Activated CD8-positive, alpha-beta T cell treated with anti-CD3 and anti-CD28 coated beads for 36 hours (primary cell): ENCODE results near the gene CC2D2A. TPM values are rescaled to one million over a fixed set of nuclear protein-coding genes. Genes with fewer than 3 reads are reported as not detected.

Experiments used
- ATAC-seq: fragments of 200-7000 bp; cut with Tn5 transposase; one replicate; pipeline ENCODE4 v1.10.0; 2021; ENCODE audit warnings: mild to moderate bottlenecking, moderate library complexity
- CTCF ChIA-PET: fragments of 350-600 bp; sonication (Branson Sonifier 250); formaldehyde crosslinking; loops from one replicate; lab custom pipeline; 2021; ENCODE audit warnings: antibody characterized with exemption; lab: Charles Lee
- POLR2A ChIA-PET: fragments of 350-600 bp; sonication (Branson Sonifier 250); formaldehyde crosslinking; loops from one replicate; lab custom pipeline; 2021; ENCODE audit warnings: antibody characterized with exemption; lab: Charles Lee
- DNase-seq: peaks from one replicate; pipeline ENCODE4 v3.0.0-alpha.2; 2020
- H3K27ac Mint-ChIP-seq: one replicate; pipeline ENCODE4 v1.8.0; 2021; ENCODE audit warnings: mild to moderate bottlenecking, mixed read lengths
- H3K27me3 Mint-ChIP-seq: one replicate; pipeline ENCODE4 v1.8.0; 2021; ENCODE audit warnings: mixed read lengths
- H3K36me3 Mint-ChIP-seq: one replicate; pipeline ENCODE4 v1.8.0; 2021; ENCODE audit warnings: low read depth, mixed read lengths
- H3K4me1 Mint-ChIP-seq: one replicate; pipeline ENCODE4 v1.8.0; 2021; ENCODE audit warnings: low read depth, mixed read lengths
- H3K4me3 Mint-ChIP-seq: one replicate; pipeline ENCODE4 v1.8.0; 2021; ENCODE audit warnings: mild to moderate bottlenecking, moderate library complexity, mixed read lengths
- H3K9me3 Mint-ChIP-seq: one replicate; pipeline ENCODE4 v1.8.0; 2021; ENCODE audit warnings: mixed read lengths
- intact Hi-C: fragments of 100-400 bp; cut with micrococcal nuclease; formaldehyde crosslinking; loops from one replicate; pipeline ENCODE4 v1.10.0; 2022
- total RNA-seq, 2 experiments: library from RNA; stranded (reverse); gene quantifications; one replicate each; pipeline ENCODE4 v1.2.3, GENCODE V29; 2021
- TF ChIP-seq, protein P1 (sequence below): fragments of 200-600 bp; IDR thresholded peaks from one replicate; pipeline ENCODE4 v1.8.0; 2022; ENCODE audit warnings: antibody characterized with exemption, mild to moderate bottlenecking

Gene CC2D2A
- total RNA-seq, 2 experiments from 2014 or later: not detected

DNA sequence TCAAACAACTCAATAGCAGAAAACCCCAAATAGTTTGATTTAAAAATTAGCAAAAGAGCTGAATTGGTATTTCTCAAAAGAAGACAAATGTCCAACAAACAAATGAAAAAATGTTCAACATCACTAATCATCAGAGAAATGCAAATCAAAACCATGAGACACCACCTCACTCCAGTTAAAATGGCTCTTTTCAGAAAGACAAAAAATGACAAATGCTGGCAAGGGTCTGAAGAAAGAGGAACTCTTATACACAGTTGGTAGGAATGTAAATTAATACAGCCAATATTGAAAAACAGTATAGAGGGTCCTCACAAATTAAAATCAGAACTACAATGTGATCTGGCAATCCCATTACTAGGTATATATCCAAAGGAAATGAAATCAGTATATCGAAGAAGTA, 115.1 kb downstream of the CC2D2A start:
- H3K9me3 Mint-ChIP-seq: no peaks in the 10 kb centered on the region
- no peak overlapping the region for H3K4me3 Mint-ChIP-seq
- TF ChIP-seq, protein P1, sequence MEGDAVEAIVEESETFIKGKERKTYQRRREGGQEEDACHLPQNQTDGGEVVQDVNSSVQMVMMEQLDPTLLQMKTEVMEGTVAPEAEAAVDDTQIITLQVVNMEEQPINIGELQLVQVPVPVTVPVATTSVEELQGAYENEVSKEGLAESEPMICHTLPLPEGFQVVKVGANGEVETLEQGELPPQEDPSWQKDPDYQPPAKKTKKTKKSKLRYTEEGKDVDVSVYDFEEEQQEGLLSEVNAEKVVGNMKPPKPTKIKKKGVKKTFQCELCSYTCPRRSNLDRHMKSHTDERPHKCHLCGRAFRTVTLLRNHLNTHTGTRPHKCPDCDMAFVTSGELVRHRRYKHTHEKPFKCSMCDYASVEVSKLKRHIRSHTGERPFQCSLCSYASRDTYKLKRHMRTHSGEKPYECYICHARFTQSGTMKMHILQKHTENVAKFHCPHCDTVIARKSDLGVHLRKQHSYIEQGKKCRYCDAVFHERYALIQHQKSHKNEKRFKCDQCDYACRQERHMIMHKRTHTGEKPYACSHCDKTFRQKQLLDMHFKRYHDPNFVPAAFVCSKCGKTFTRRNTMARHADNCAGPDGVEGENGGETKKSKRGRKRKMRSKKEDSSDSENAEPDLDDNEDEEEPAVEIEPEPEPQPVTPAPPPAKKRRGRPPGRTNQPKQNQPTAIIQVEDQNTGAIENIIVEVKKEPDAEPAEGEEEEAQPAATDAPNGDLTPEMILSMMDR: no peak
- CTCF ChIA-PET: no interaction called here
- POLR2A ChIA-PET: no interaction called here
- no peaks in the 10 kb centered on the region for H3K27me3 Mint-ChIP-seq
- no peaks in the 10 kb centered on the region for H3K36me3 Mint-ChIP-seq
- ATAC-seq (no peak), DNase-seq (no peak)
- H3K4me1 Mint-ChIP-seq: no peaks in the 10 kb centered on the region
- intact Hi-C loops: no loop called here
- H3K27ac Mint-ChIP-seq: no peak overlapping the region

DNA sequence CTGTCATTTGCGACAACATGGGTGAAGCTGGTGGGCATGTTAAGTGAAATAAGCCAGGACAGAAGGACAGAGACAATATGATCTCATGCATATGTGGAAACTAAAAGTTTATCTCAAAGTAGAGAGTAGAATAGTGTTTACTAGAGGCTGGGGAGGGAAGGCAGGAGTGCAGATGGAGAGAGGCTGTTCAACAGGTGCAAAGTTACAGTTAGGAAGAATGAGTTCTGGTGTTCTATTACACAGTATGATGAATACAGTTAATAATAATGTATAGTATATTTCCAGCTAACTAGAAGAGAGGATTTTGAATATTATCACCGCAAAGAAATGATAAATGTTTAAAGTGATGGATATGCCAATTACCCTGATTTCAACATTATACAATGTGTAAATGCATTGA, 115.6 kb downstream of the CC2D2A start:
- TF ChIP-seq, protein P1: no peak
- ATAC-seq (no peak), DNase-seq (no peak)
- H3K4me3 Mint-ChIP-seq: no peak overlapping the region
- no peaks in the 10 kb centered on the region for H3K27me3 Mint-ChIP-seq
- no peaks in the 10 kb centered on the region for H3K9me3 Mint-ChIP-seq
- H3K36me3 Mint-ChIP-seq: no peaks in the 10 kb centered on the region
- ChIA-PET POLR2A (interaction anchor here (0.6 kb wide), 1 partner anchor 12 kb away, joined by 3 read pairs; no protein-coding TSS in a partner anchor), CTCF (no interaction called here)
- intact Hi-C loops: no loop called here
- no peaks in the 10 kb centered on the region for H3K4me1 Mint-ChIP-seq
- H3K27ac Mint-ChIP-seq: no peak overlapping the region

DNA sequence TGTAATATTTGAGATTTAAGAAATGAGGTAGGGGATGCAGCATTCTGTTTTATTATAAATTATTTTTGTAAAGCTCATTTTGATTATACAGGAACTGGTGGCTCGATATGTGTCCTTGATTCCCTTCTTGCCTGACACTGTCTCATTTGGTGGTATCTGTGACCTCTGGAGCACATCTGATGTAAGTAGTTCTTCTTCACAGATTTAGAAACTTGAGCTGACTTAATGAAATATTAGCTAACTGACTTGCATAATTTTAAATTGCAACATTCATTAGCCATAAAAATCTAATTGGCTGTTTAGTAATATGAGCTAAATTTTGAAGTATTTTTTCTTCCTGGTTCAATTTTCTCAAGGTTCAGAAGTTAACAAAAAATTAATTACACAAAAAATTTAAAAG, 116.4 kb downstream of the CC2D2A start:
- Mint-ChIP-seq H3K27me3 (no peaks in the 10 kb centered on the region), H3K4me1 (no peaks in the 10 kb centered on the region), H3K4me3 (no peak overlapping the region), H3K9me3 (no peaks in the 10 kb centered on the region), H3K27ac (no peak overlapping the region), H3K36me3 (no peaks in the 10 kb centered on the region)
- DNase-seq: no peak
- intact Hi-C loops: no loop called here
- TF ChIP-seq, protein P1: no peak
- POLR2A ChIA-PET: interaction anchor here (0.6 kb wide), 1 partner anchor 11 kb away, joined by 3 read pairs; no protein-coding TSS in a partner anchor
- no peak for ATAC-seq
- CTCF ChIA-PET: no interaction called here

DNA sequence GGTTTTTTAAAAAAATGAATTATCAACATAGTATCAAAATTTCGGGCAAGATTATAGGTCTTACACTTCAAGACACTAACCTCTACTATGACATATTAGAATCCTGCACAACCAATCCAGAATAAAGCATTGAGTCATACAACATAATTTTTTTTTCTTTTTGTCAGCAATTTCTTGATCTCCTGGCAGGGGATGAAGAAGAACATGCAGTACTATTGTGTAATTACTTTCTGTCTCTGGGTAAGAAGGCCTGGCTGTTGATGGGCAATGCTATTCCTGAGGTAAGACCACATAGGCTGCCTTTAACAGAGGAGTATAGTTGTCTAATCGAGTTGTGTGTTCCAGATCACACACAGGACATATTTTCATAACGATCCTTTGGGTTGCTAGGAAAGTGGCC, 118.0 kb downstream of the CC2D2A start:
- ATAC-seq: no peak
- no peak overlapping the region for H3K4me3 Mint-ChIP-seq
- ChIA-PET POLR2A (no interaction called here), CTCF (no interaction called here)
- TF ChIP-seq, protein P1: no peak
- no peaks in the 10 kb centered on the region for H3K27me3 Mint-ChIP-seq
- no peaks in the 10 kb centered on the region for H3K4me1 Mint-ChIP-seq
- H3K9me3 Mint-ChIP-seq: no peaks in the 10 kb centered on the region
- DNase-seq: no peak
- H3K36me3 Mint-ChIP-seq: no peaks in the 10 kb centered on the region
- intact Hi-C loops: no loop called here
- no peak overlapping the region for H3K27ac Mint-ChIP-seq

DNA sequence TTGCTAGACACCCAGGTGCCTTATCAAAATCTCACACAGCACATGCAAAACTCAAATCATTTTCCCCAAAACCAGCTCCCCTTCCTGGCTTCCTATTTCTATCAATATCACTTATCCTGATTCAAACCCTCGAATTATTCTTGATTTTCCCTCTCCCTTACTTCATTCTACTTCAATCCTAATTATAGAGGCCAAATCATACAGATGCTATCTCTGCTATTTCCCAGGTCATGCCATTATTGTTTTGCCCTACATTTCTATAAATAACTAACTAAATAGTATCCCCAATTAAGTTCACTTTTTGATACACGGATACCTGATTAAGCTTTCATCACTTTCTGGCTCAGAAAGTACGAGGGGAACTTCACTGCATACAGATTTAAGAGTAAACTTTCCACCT, 123.1 kb downstream of the CC2D2A start:
- TF ChIP-seq, protein P1: no peak
- no peaks in the 10 kb centered on the region for H3K27me3 Mint-ChIP-seq
- CTCF ChIA-PET: interaction anchor here (0.9 kb wide), 1 partner anchor 197 kb away, joined by 3 read pairs; no protein-coding TSS in a partner anchor

More for the DNA sequence above, 123.1 kb downstream of the CC2D2A start:
- POLR2A ChIA-PET: no interaction called here
- peaks cover 1% of the 10 kb centered on the region for H3K36me3 Mint-ChIP-seq
- no peaks in the 10 kb centered on the region for H3K9me3 Mint-ChIP-seq
- no peaks in the 10 kb centered on the region for H3K4me1 Mint-ChIP-seq
- intact Hi-C loops: no loop called here
- H3K4me3 Mint-ChIP-seq: no peak overlapping the region
- ATAC-seq (no peak), DNase-seq (no peak)
- H3K27ac Mint-ChIP-seq: no peak overlapping the region
